NCI-H1694 treated with DMSO at 0.1 percent for 48 hours (cell line): ENCODE data around the gene MRPS21.

Source experiments
- DNase-seq: peaks from one replicate; lab custom pipeline; 2025; lab: John Stamatoyannopoulos, UW

Gene MRPS21

DNA sequence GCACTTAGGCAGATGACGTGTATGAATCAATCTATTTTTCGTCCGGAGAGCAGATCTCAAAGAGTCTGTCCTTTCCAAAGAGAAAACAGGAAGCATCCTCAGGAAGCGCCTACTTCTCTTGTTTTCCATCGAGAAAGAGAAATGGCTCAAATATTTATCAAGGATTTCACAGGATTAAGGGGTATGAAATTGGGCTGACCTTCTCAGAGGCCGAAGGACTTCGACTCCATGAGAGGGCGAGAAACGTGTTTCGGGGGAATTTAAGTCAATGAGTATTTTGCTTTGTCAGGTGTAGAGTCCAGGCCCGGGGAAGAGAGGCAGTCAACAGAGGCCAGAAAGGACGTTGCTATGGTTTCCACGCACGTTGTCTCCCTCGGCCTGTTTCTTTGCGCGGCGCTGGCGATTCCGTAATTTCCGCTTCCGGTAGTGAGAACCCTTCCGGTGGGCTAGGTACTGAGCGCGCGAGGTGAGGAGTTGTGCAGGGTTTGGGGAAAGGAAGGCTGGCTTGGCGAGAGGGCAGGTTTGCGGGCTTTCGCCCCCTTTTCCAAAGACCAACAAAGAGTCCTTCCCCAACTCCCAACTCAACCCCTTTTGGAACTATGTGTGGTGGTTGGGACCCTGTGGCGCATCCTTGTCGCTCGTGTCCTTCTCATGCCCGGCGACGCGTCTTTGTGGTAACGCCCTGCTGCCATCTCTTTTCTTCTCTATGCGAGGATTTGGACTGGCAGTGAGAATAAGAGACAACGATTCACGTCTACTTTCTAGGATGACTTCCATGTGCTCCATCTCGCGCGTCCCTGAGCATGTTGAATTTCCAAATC, at the start of gene MRPS21:
Gene MRPS21, plus strand, starts transcription at position 429 of the 821 bp plus-strand sequence. CDS start 506 bp downstream, outside the sequence.
- peak; percentile 91 for DNase-seq

- no peak for DNase-seq
Observed at GRCh38 chr1:150249936-150250335, 43.7 kb upstream of the MRPS21 start.

DNA sequence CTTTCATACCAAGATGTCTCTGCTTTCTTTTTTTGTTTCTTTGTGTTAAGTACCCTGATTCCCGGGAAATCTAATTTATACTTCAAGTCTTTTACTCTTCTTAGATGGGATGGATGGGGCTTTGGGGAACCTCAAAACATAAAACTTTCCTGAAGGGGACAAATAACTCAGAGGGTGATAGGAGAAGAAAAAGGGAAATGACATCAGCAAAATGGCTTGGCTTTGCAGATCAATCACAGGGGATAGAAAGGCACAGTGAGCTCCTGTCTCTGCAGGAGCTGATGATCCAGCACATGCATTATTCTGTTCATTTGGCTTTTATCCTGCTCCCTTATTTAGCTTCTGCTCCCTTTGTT, 37.5 kb upstream of the MRPS21 start:
- no peak for DNase-seq

DNA sequence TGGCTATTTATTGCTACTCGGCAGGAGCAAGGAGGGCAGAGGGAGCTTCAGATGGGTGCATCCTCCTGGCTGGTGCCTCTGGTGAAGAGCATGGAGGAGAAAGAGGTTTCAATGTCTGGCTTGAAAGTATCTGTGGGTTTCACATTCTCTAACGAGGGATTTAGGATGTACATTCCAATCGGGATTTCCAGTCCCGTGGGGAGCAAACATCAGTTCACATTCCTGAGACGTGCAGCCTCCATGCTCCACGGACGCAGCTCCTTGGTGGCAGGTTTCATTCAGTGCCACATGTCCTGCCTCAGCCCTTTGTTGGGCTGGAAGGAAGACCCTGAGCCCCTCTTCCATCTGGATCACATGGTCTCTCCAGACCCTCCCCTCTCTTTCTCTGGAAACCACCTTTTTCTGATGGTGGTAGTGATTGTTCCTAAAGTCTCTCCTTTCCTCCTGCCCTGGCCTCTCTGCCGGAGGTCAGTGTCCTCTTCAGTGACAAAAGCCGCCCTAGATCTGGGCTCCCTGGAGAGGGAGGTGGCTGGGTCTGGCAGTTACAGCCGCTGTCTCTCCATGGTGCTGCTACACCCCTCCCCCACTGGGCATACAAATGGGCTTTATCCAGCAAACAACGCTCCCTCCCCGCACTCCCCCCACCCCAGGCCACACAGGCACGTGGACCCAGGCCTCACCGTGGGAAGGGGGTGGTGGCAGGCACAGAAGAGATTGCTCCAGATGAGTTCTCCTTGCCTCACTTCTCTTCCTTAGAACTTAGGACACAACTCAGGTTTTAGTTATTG, 36.9 kb upstream of the MRPS21 start:
- no peak for DNase-seq

- DNase-seq, result no peak
Observed at GRCh38 chr1:150257624-150258585, 35.8 kb upstream of the MRPS21 start, which contains the start of gene CA14. CA14 (plus strand) TSS chr1:150257774; CDS start chr1:150258129, 355 bp downstream.

DNA sequence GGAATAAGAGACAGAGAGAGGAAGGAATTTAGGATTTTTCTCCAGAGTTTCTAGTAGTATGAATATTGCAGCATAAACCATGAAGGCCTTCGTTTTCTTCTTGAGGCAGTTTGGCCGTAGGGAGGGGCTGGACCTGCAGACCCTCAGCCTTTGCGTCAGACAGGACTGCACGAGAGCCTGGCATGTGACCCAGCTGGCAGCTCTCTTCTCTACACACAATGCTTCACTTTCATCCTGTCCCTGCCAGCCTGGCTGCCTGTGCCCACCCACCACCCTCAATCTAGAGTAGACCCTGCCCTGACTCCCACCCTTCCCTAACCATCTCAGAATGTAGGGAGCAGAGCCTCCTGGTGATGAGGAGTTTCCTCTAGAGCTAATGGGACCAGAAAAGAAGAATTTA, 34.4 kb upstream of the MRPS21 start:
- no peak for DNase-seq

DNA sequence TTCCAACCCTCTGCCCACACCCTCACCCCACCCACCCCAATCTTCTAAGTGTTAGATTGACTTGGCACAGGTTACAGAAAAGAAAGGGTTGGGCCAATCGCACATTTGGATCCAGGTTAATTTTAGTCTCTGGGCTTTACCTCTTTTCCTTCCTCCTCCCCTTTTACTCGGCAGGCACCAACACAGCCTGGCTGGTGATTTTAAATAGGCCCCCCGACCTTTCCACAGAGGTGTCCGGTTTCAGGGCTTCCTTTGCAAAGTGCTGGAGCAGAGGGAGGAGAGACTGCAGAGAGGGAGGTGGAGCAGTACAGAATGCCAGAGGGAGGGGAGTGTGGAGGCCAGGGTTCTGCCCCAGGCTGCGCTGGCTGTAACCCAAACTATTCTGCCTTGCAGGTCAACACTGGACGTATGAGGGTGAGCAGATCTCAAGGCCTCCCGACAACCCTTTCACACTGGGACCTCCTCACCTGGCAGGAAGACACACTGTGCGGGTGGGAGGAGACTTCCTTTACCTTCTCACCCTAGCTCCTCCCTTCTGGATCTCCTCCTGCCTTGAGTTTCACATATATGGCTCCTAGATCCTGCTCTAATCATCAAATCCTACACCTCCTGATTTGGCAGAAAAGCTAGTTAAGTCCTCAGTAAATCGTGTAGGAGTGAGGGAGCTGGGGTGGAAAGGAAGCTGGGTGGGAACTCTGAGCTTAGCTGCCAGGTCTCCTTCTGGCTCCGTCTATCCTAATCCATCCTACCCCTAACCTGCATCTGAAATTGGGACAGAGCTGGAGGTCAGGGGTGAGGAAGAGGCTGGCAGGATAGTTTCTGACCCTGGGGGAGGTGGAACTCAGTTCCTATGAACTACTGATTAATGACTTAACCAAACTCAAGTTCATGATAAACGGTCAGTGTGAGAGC, 33.6 kb upstream of the MRPS21 start:
- no peak for DNase-seq

DNA sequence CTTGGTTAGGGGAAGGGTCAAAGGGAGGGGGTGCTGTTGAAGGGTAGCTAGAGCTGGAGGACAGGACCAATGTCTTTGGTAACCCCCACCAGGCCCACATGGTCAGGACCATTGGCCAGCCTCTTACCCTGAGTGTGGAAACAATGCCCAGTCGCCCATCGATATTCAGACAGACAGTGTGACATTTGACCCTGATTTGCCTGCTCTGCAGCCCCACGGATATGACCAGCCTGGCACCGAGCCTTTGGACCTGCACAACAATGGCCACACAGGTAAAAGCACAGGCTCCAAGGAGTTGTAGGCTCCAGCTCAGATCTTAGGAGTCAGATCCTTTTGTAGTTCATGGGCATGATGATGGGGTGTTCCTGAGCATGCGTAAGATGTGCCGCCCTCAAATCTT, 32.3 kb upstream of the MRPS21 start:
- no peak for DNase-seq

GRCh38 chr1:150262388-150263320, 31.0 kb upstream of the MRPS21 start:
- DNase-seq, result no peak

DNA sequence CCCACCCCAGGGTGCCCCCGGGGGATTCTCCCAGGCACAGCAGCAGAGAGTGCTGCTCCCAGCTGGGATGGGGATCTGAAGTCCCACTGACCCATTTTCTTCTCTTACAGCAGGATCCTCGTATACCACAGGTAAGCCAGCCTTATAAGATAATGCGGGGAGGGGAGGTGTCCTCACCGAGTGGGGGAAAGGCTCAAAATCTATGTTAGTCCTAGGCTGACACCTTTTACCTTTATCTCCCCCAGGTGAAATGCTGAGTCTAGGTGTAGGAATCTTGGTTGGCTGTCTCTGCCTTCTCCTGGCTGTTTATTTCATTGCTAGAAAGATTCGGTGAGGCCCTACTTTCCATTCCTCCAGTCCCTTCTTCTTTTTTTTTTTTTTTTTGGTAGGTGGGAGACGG, 30.1 kb upstream of the MRPS21 start:
- no peak for DNase-seq

DNA sequence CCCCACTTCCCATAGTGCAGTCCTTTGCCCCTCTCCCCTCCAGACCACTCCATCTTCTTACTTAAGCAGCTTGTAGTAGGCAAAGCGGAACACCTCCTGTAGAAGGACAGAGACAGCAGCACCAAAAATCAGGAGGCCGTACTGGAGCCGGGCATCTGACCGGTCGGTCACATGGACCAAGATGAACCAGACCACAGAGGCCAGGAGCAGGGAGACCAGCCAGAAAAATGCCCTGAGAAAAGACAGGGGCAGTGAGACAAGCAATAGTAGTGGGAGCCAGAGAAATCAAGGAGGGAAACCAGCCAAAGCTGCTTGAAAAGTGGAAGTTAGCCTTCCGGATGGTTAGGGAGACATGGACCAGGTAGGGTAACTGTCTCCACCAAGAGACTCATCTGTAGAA, 25.8 kb upstream of the MRPS21 start:
- no peak for DNase-seq

DNA sequence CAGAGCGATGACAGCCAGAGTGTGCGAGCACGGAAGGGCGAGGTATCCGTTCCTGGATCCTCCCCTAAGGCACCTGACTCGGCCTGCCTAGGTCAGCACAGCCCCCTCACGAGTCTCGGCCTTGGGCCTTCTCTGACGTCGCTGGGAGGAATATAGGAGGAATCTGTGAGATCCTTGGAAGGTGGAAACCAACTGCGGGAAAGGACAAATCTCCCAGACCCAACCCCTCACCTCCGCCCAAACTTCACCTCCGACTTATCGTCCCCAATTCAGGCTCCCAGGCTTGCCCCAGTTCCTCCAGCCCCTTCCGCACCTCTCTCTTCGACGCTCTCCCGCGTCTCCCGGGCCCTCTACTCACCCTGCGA, 25.3 kb upstream of the MRPS21 start:
- DNase-seq, result no peak

GRCh38 chr1:150268705-150269403, 24.8 kb upstream of the MRPS21 start, which contains the start of gene APH1A:
APH1A (minus strand) TSS chr1:150269016; CDS start chr1:150268810, 206 bp downstream.
- DNase-seq, result peak; percentile 99

GRCh38 chr1:150269451-150269850, 24.2 kb upstream of the MRPS21 start:
- DNase-seq, result no peak

DNA sequence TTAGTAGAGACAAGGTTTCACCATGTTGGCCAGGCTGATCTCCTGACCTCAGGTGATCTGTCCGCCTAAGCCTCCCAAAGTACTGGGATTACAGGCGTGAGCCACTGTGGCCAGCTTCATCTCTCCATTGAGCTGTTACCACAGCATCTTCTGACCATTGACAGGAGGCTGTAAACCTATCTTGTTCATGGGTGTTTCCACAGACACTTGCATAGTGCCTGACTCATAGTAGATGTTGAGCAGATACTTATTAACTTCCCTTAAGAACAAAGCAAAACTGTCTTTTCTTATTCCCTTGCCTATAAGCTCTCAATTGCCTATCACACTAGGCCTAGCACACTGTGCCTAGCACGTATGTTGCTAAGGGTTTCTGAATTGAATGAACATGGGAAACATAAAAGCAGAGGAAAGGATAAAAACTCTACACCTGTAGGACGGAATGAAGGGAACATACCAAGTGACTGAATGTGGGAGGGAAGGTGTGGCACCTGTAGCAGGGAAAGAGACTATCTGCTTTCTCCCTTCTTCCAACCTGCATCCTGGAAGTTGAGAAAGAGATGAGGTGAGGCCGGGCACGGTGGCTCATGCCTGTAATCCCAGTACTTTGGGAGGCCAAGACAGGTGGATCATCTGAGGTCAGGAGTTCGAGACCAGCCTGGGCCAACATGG, 22.2 kb upstream of the MRPS21 start:
- DNase-seq, result no peak

- DNase-seq, result no peak
Observed at GRCh38 chr1:150273311-150273710, 20.4 kb upstream of the MRPS21 start.

DNA sequence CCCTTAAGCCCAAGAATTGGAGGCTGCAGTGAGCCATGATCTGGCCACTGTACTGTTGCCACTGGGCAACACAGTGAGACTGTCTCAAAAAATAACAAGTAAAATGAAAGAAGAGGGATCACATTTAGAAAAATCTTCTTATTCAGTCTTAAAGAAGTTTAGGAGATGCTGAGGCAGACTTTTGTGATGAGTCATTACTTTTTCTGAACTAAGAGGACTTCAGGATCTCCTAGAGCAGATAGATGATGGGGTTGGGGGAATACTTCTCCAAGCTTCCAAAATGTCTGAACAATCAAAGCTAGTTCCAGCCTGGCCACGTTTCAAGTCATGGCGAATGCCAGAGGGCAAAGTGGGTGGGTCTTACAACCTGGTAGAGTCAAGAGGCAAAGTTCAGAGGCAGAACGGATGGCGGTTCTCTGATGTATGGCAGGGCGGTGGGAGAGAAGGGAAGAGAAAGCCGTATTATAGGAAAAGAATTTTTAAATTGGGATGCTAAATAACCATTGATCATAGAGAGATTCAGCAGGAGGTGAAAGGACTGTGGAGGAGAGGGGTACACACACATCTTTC, 13.4 kb upstream of the MRPS21 start:
- no peak for DNase-seq

DNA sequence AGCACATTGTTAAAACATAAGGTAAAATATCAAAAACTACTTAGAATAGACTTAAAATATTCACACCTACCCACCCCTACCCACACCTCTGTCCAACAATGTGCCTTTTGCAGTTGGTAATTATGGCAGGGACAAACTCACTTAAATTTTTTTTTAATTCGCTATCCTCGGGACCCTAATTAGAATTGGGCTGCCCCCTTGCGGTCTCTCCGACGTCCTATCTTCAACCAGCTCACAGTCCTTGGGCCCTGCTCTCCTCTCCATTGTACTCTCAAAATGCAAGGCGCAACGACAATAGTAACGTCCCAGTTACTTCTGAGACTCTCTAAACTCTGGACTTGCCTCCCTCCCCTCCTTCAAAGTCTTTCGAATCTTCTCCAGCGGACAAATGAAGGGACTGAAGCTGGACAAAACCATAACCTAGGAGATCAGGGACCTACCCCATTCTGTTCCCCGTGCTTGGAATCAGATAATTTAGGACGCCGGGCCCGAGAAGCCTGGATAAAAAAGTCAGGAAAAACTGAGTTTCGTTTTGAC, 12.4 kb upstream of the MRPS21 start:
- peak; percentile 87 for DNase-seq
